ENCODE data around the gene GAS5. TPM values are rescaled to one million over a fixed set of nuclear protein-coding genes. Genes with fewer than 3 reads are reported as not detected.

Gene GAS5
- polyA plus RNA-seq, 1 of the 3 experiments (the other 2 are of a cell fraction), result 961 TPM

- TF ChIP-seq NRF1 (IDR thresholded peaks at IDR 0.05; ENCODE audit: low read depth, low read length), result no peak
These were observed 1.2 kb downstream of the GAS5 start (continued) for GRCh38 chr1:173866413-173867115.

GRCh38 chr1:173865468-173866164, 2.2 kb downstream of the GAS5 start:
- TF ChIP-seq CHD2 (IDR thresholded peaks at IDR 0.05; ENCODE audit: low read length, partially characterized antibody) (peak; percentile 2), MXI1 (IDR thresholded peaks at IDR 0.05; ENCODE audit: low read depth, low read length) (no peak)
- Histone ChIP-seq H3K27me3 (ENCODE audit: insufficient read depth) (no peaks in the 10 kb centered on the region), H3K4me2 (peak overlapping the region; percentile 78), H2AFZ (ENCODE audit: low read depth) (no peak overlapping the region), H4K20me1 (ENCODE audit: insufficient read depth) (peaks cover 49% of the 10 kb centered on the region), H3K36me3 (replicated peaks in 1 of 2; ENCODE audit: control insufficient read depth in 1 of 2, insufficient read depth in 2 of 2, low read length in 1 of 2) (peaks cover 50 to 58% of the 10 kb centered on the region in 2 experiments), H3K79me2 (ENCODE audit: insufficient read depth) (peaks cover 35% of the 10 kb centered on the region), H3F3A (replicated peaks; ENCODE audit: insufficient read depth) (peaks cover 82% of the 10 kb centered on the region), H3K9ac (peak overlapping the region; percentile 79), H3K9me3 (no peaks in the 10 kb centered on the region), H3K4me1 (ENCODE audit: control insufficient read depth in 1 of 2, insufficient read depth in 2 of 2, low read depth in 1 of 2, low read length in 1 of 2) (peaks cover 11 to 32% of the 10 kb centered on the region in 2 experiments; a peak in 3 of 4 replicates), H3K4me3 (ENCODE audit: low read depth in 2 of 2, low read length in 1 of 2) (peak overlapping the region; percentile 82 to 90), H3K9me2 (no peaks in the 10 kb centered on the region), H3K27ac (ENCODE audit: low read depth in 2 of 2, low read length in 1 of 2) (peak overlapping the region; percentile 74 to 94; a peak in 3 of 4 replicates)
- ChIA-PET CTCF (interaction anchor here (0.9 to 1.2 kb wide), 2 partner anchors 42 to 72 kb away, joined by 3 read pairs; partner anchors contain the start of gene DARS2), POLR2A (interaction anchor here (1.6 kb wide), 1 partner anchor 157 kb away, joined by 6 read pairs; the partner anchor contains the start of gene RC3H1)
- DNase-seq, result no peak
- WGBS (ENCODE audit: low lambda C conversion rate), result 2% methylated on average over 4 of the region's 4 CpGs

- H3K36me3 ChIP-seq (replicated peaks in 1 of 2; ENCODE audit: control insufficient read depth in 1 of 2, insufficient read depth in 2 of 2, low read length in 1 of 2), result peaks cover 49 to 66% of the 10 kb centered on the region in 2 experiments
- H3K4me1 ChIP-seq (ENCODE audit: control insufficient read depth in 1 of 2, insufficient read depth in 2 of 2, low read depth in 1 of 2, low read length in 1 of 2), result peaks cover 9 to 20% of the 10 kb centered on the region in 2 experiments; a peak in 3 of 4 replicates
- H3K79me2 ChIP-seq (ENCODE audit: insufficient read depth), result peaks cover 35% of the 10 kb centered on the region
- H4K20me1 ChIP-seq (ENCODE audit: insufficient read depth), result peaks cover 49% of the 10 kb centered on the region
- peak overlapping the region; percentile 79; the same call in 1 of the 2 replicates for H3K9ac ChIP-seq
- ChIA-PET POLR2A (no interaction called here), CTCF (interaction anchor here (0.6 to 0.8 kb wide), 2 partner anchors 22 to 33 kb away, joined by 3 read pairs; no protein-coding TSS in a partner anchor)
- no peaks in the 10 kb centered on the region for H3K27me3 ChIP-seq (ENCODE audit: insufficient read depth)
- DNase-seq, result no peak
- no peak overlapping the region for H2AFZ ChIP-seq (ENCODE audit: low read depth)
- H3K9me3 ChIP-seq, result no peaks in the 10 kb centered on the region
- peaks cover 87% of the 10 kb centered on the region for H3F3A ChIP-seq (replicated peaks; ENCODE audit: insufficient read depth)
- TF ChIP-seq USF1 (IDR thresholded peaks at IDR 0.05; ENCODE audit: borderline replicate concordance, low read depth) (no peak), SMC3 (IDR thresholded peaks at IDR 0.05; ENCODE audit: low read depth, low read length) (no peak), NRF1 (IDR thresholded peaks at IDR 0.05; ENCODE audit: low read depth, low read length) (no peak), TAF1 (IDR thresholded peaks at IDR 0.05; ENCODE audit: borderline replicate concordance, low read depth, low read length) (no peak), ZBTB33 (IDR thresholded peaks at IDR 0.05; ENCODE audit: borderline replicate concordance, low read depth) (no peak), JUND (IDR thresholded peaks at IDR 0.05) (no peak), TCF12 (IDR thresholded peaks at IDR 0.05) (no peak), POLR2AphosphoS5 (IDR thresholded peaks at IDR 0.05; ENCODE audit: low read depth, low read length) (no peak; the same call in 1 of the 2 replicates), YY1 (IDR thresholded peaks at IDR 0.05; ENCODE audit: low read depth) (no peak), RXRA (IDR thresholded peaks at IDR 0.05; ENCODE audit: borderline replicate concordance, low read depth) (no peak), SIN3A (IDR thresholded peaks at IDR 0.05; ENCODE audit: borderline replicate concordance, low read depth, low read length) (no peak), ELF1 (IDR thresholded peaks at IDR 0.05) (no peak), TEAD4 (IDR thresholded peaks at IDR 0.05; ENCODE audit: borderline replicate concordance, insufficient read depth) (no peak), FOSL2 (IDR thresholded peaks at IDR 0.05; ENCODE audit: borderline replicate concordance, low read depth) (no peak; the same call in 1 of the 2 replicates), EZH2phosphoT487 (IDR thresholded peaks at IDR 0.05; ENCODE audit: borderline replicate concordance, low read depth) (no peak), RCOR1 (IDR thresholded peaks at IDR 0.05; ENCODE audit: low read length) (no peak), MXI1 (IDR thresholded peaks at IDR 0.05; ENCODE audit: low read depth, low read length) (no peak), GABPA (IDR thresholded peaks at IDR 0.05; ENCODE audit: low read depth) (no peak), GATA2 (CRISPR knock-in tag; IDR thresholded peaks at IDR 0.05) (no peak), FOXM1 (IDR thresholded peaks at IDR 0.05; ENCODE audit: low read depth) (no peak)
- peak overlapping the region; percentile 24 to 74; a peak in 3 of 4 replicates for H3K27ac ChIP-seq (ENCODE audit: low read depth in 2 of 2, low read length in 1 of 2)
- H3K9me2 ChIP-seq, result no peaks in the 10 kb centered on the region
- H3K4me3 ChIP-seq (ENCODE audit: low read depth in 2 of 2, low read length in 1 of 2), result peak overlapping the region; percentile 82 to 90
- H3K4me2 ChIP-seq, result peak overlapping the region; percentile 78
- 72% methylated on average over 5 of the region's 5 CpGs for WGBS (ENCODE audit: low lambda C conversion rate)
These were observed 3.5 kb downstream of the GAS5 start for GRCh38 chr1:173864179-173864867.

All from SK-N-SH (cell line).